Adrenal gland (tissue), 12 donors: ENCODE results near the gene UBE2L5. TPM values are rescaled to one million over a fixed set of nuclear protein-coding genes. Genes with fewer than 3 reads are reported as not detected.
A peak's percentile ranks its signal among the peaks of the same experiment; 100 is the strongest.

Source experiments
- DNase-seq, 7 donors: peaks; one replicate each; pipeline ENCODE4 v3.0.0-alpha.2; 2019 to 2020
- H3K27ac ChIP-seq, 5 donors: fragments of 200-600 bp; sonication (generic) in 4 of 5; 1 replicate in 3 of 5; 2 replicates in 2 of 5; pipeline versions ENCODE4 v1.5.1 to v1.8.0; 2016 to 2020; ENCODE audit warnings: mild to moderate bottlenecking in 1 of 5
- H3K27me3 ChIP-seq: fragments of 200-600 bp; 2 replicates; pipeline ENCODE4 v1.8.0; 2021
- H3K36me3 ChIP-seq, 2 donors: fragments of 200-600 bp; replicated peaks in 1 of 2; 1 replicate in 1 of 2; 2 replicates in 1 of 2; pipeline versions ENCODE4 v1.5.1 to v1.8.0; 2018 to 2022
- H3K4me1 ChIP-seq, 2 donors: fragments of 200-600 bp; replicated peaks in 1 of 2; 1 replicate in 1 of 2; 2 replicates in 1 of 2; pipeline versions ENCODE4 v1.5.1 to v1.8.0; 2018 to 2021
- H3K4me3 ChIP-seq, 4 donors: fragments of 200-600 bp; sonication (generic) in 3 of 4; one replicate each; pipeline ENCODE4 v1.5.1; 2016 to 2018
- H3K9me3 ChIP-seq, 3 donors: fragments of 200-600 bp; sonication (generic) in 1 of 3; replicated peaks in 1 of 3; 1 replicate in 2 of 3; 2 replicates in 1 of 3; pipeline versions ENCODE4 v1.5.1 to v1.8.0; 2016 to 2021
- POLR2A ChIP-seq, 2 donors: fragments of 450-650 bp; IDR thresholded peaks; one replicate each; pipeline ENCODE4 v1.6.1; 2017; ENCODE audit warnings: antibody characterized with exemption in 2 of 2, mild to moderate bottlenecking in 2 of 2, moderate library complexity in 1 of 2
- WGBS, 4 donors: extraction: QIAGEN DNeasy Blood & Tissue Kit in 2 of 4; methylation state at CpG; one replicate each; pipeline versions ENCODE4 v1.1.5 to v1.1.7; 2013 to 2017; 5-methylcytosine and 5-hydroxymethylcytosine counted together
- intact Hi-C, 2 donors: fragments of 100-400 bp; cut with DNase I; formaldehyde crosslinking; loops; one replicate each; pipeline versions ENCODE4 v1.14.1 to v1.15.0; 2022 to 2023
- polyA plus RNA-seq, 3 donors: library from polyadenylated mRNA; stranded (reverse); fragments of 200-250 nt in 2 of 3; fragments of 350-450 nt in 1 of 3; fragmentation: Illumina TruSeq in 1 of 3; extraction: RNeasy Lipid Tissue Mini Kit (QIAGEN cat#74804) in 1 of 3; gene quantifications; one replicate each; pipeline ENCODE4 v1.2.3, GENCODE V29; 2013 to 2014
- total RNA-seq, 9 donors: library from RNA; depleted of rRNA in 4 of 9; stranded (reverse); fragments of >200 nt in 4 of 9; fragments of 120-200 nt in 1 of 9; fragmentation: NEBNext Ultra II Directional in 1 of 9; extraction: Animal tissue kit (Norgen Biotek cat#: 25700) in 1 of 9; gene quantifications; one replicate each; pipeline versions ENCODE4 v1.1.0 to v1.2.4, GENCODE V29; 2013 to 2023
- TF ChIP-seq, protein P1 (sequence below), 6 experiments: fragments of 450-650 bp in 4 of 6; fragments of 200-600 bp in 2 of 6; sonication (generic) in 1 of 6; IDR thresholded peaks; 1 replicate in 5 of 6; 2 replicates in 1 of 6; pipeline versions ENCODE4 v1.5.1 to v1.8.0; 2016 to 2021; ENCODE audit warnings: antibody characterized with exemption in 6 of 6, mild to moderate bottlenecking in 2 of 6, moderate library complexity in 1 of 6
- donor health status: healthy with polysubstance abuse.
- donor health status: Bipolar disorder and iron deficiency.
- donor health status: DM: yes; HTN: yes; CAD: no.
- donor health status: DM: no; HTN: no; CAD: no.
- donor health status: DM: no; HTN: no; CAD: no.
- donor health status: DM: yes; HTN: yes; CAD: no.

The UBE2L5 gene
- total and polyA plus RNA-seq, 12 donors = 0.03 to 0.28 (median 0.17) TPM; not detected in 8

DNA sequence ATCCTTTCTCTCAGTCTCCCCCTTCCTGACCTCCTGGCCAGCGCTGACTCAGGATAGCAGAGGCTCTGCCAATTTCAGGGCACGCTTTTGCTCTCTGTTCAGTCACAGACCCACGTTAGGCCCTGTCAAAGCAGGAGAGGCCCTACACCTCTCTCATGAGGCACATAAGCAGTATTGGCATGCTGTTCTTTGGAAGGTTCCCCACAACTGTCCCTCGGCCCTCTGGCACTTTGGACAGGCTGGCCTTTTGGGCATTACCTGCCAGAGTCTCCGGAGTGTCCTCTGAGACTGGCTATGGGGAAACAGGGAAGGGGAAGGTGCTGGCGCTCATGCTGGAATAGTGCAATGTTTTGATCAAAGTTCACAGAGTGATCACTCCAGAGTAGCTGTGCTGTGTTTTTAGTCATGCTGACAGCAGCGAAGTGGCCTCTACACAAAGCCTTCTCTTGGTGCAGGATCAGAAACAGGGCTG lies 23.7 kb upstream of the UBE2L5 start:
- peak; percentile 56 to 85 (median 78) for DNase-seq
- H3K4me3 ChIP-seq = no peak overlapping the region
- H3K27me3 ChIP-seq = no peaks in the 10 kb centered on the region
- intact Hi-C loops = no loop called here
- TF ChIP-seq, protein P1, sequence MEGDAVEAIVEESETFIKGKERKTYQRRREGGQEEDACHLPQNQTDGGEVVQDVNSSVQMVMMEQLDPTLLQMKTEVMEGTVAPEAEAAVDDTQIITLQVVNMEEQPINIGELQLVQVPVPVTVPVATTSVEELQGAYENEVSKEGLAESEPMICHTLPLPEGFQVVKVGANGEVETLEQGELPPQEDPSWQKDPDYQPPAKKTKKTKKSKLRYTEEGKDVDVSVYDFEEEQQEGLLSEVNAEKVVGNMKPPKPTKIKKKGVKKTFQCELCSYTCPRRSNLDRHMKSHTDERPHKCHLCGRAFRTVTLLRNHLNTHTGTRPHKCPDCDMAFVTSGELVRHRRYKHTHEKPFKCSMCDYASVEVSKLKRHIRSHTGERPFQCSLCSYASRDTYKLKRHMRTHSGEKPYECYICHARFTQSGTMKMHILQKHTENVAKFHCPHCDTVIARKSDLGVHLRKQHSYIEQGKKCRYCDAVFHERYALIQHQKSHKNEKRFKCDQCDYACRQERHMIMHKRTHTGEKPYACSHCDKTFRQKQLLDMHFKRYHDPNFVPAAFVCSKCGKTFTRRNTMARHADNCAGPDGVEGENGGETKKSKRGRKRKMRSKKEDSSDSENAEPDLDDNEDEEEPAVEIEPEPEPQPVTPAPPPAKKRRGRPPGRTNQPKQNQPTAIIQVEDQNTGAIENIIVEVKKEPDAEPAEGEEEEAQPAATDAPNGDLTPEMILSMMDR (IDR thresholded peaks at IDR 0.05) = no peak
- peak in 1 of 2 donors; percentile 30 for TF ChIP-seq POLR2A (IDR thresholded peaks at IDR 0.05)
- no peaks in the 10 kb centered on the region for H3K9me3 ChIP-seq
- 52 to 58% (median 54%) methylated on average over 5 to 7 of the region's 7 CpGs for whole genome bisulfite sequencing, 4 donors
- H3K27ac ChIP-seq = peak overlapping the region in 4 of 5 donors; percentile 10 to 70 (median 61)
- H3K4me1 ChIP-seq = peaks cover 4 to 13% of the 10 kb centered on the region in 2 donors
- no peaks in the 10 kb centered on the region for H3K36me3 ChIP-seq

DNA sequence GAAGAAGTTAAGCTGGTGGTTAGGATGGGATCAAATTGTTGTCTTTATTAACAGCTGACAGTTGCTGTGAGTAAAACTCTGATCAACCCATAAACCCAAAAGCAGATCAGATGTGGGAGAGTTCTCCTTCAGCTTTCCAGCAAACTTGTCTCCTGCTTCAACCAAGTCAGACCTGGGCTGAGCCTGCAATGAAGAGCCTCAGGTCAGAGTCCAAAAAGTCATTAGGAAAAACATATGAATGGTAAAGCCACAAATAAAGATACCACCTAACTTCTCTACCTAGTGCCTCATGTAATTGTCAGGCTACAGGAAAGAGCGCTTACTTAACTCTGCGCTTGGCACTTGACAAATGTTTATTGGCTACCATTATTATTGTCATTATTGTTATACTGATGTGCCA lies 21.9 kb upstream of the UBE2L5 start:
- Histone ChIP-seq H3K4me3 (no peak overlapping the region), H3K27me3 (no peaks in the 10 kb centered on the region), H3K27ac (no peak overlapping the region), H3K4me1 (peaks cover 8 to 10% of the 10 kb centered on the region in 2 donors), H3K36me3 (no peaks in the 10 kb centered on the region), H3K9me3 (no peaks in the 10 kb centered on the region)
- WGBS, 4 donors = 96 to 100% (median 99%) methylated on average over 2 of the region's 2 CpGs
- no peak for DNase-seq
- intact Hi-C loops = no loop called here
- TF ChIP-seq, protein P1 (IDR thresholded peaks at IDR 0.05) = no peak
- no peak for TF ChIP-seq POLR2A (IDR thresholded peaks at IDR 0.05)

DNA sequence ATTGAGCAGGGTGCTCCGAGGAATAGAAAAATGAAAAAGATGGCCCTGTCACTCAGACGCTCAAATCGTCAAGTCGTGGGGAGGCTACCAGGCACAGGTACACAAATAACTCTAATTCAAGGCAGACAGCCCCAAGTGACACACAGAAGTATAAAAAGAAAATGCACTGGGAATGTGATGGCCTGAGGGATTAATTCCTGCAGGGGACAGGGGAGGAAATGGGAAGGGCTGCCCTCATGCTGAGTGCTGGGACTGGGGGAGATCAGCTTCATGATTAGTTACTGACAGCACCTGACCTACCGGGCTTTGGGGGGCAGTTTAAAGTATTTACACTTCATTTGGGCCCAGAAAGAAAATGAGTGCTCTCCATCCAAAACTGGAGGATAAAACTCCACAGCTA lies 20.9 kb upstream of the UBE2L5 start:
- Histone ChIP-seq H3K4me3 (no peak overlapping the region), H3K9me3 (no peaks in the 10 kb centered on the region), H3K4me1 (peaks cover 3 to 6% of the 10 kb centered on the region in 2 donors), H3K36me3 (no peaks in the 10 kb centered on the region), H3K27ac (no peak overlapping the region), H3K27me3 (no peaks in the 10 kb centered on the region)
- intact Hi-C loops = no loop called here
- 84 to 95% (median 94%) methylated on average over 5 of the region's 5 CpGs for WGBS, 4 donors
- no peak for DNase-seq
- TF ChIP-seq, protein P1 (IDR thresholded peaks at IDR 0.05) = no peak
- TF ChIP-seq POLR2A (IDR thresholded peaks at IDR 0.05) = no peak

DNA sequence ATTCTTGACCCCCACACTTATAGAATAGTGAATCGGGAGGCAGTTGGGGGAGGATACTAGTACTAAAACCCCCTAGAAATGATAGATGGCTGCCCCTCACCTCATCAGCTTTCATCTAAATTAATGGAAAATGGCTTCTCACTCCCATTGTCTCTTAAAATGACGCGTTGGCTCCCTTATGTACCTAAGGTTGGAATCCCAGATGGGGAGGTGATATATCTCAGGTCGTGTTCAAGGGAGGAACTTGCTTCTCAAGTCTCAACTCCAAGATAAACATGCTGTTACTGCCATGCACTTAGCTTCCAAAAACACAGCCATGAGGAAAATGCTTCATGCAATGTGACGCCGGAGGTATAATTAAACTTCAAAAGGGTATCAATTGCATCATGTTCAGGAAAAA lies 18.8 kb upstream of the UBE2L5 start:
- intact Hi-C loops = no loop called here
- H3K4me3 ChIP-seq = no peak overlapping the region
- TF ChIP-seq, protein P1 (IDR thresholded peaks at IDR 0.05) = no peak
- no peak for TF ChIP-seq POLR2A (IDR thresholded peaks at IDR 0.05)
- H3K27ac ChIP-seq = no peak overlapping the region
- no peaks in the 10 kb centered on the region for H3K36me3 ChIP-seq
- no peaks in the 10 kb centered on the region for H3K9me3 ChIP-seq
- H3K4me1 ChIP-seq = peaks cover under 1 to 5% of the 10 kb centered on the region in 2 donors
- H3K27me3 ChIP-seq = no peaks in the 10 kb centered on the region
- 79 to 86% (median 83%) methylated on average over 6 of the region's 6 CpGs for WGBS, 4 donors
- no peak for DNase-seq
